ENCODE measurements around the gene STX12.

- TF ChIP-seq CTCF (IDR thresholded peaks at IDR 0.05) (no peak), NFIC (IDR thresholded peaks at IDR 0.05; ENCODE audit: borderline replicate concordance) (no peak), MAX (IDR thresholded peaks at IDR 0.05; ENCODE audit: low read depth) (no peak), USF2 (IDR thresholded peaks at IDR 0.05; ENCODE audit: borderline replicate concordance, low read depth, low read length) (no peak), POLR2AphosphoS5 (IDR thresholded peaks at IDR 0.05; ENCODE audit: low read depth, low read length) (no peak), CHD2 (IDR thresholded peaks at IDR 0.05; ENCODE audit: low read length, partially characterized antibody) (no peak), TAF1 (IDR thresholded peaks at IDR 0.05; ENCODE audit: borderline replicate concordance, low read depth, low read length) (no peak)
Measured at GRCh38 chr1:27855085-27855484, 82.1 kb downstream of the STX12 start.

Measured in SK-N-SH (cell line).